ENCODE data around the gene SATB1.
"Not testable (repeated sequence)": the region's sequence is repeated elsewhere in the genome, so short reads cannot be mapped to it uniquely, and the experiment has no call there.

Gene SATB1

DNA sequence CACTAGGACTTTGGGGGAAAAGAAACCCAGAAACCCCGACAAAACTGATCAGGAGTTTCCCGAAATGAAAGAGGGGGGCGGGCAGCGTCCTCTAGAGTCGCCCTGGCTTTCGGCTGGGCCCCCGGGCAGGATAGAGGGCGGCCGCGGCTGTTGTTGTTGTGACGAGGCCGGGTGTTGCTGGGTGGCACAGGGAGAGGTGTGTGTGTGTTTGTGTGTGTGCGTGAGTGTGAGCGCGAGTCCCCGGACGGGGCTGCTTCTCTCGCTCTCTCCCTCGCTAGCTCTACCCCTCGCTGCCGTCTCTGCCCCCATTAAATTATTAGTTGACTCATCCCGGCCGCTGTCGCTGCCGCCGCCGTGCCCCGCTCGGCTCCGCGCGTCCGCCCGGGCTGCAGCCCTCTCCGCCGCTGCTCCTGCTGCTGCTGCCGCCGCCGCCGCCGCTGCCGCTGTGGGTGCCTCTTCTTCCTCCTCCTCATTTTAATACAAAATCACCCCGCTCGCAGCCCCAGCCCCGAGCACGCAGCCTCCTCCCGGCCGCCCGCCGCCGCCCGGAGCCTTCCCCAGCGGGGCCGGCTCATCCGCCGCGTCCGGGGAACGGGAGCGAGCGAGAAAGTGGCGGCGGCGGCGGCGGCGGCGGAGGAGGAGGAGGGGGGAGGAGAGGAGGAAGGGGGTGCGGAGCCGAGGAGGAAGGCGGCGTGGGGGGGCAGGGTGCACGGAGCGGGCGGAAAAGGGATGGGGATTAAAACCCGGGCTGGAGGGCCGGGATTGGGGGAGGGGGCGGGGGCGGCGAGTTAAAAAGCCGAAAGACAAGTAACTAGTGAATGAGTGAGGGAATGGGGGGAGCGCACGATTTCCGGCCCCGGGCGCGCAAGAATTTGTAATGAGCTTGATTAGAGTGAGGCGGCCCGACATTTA is at the start of gene SATB1:
TSS of gene SATB1 (minus strand) at position 611 of the 912 bp plus-strand sequence. CDS start 4,372 bp downstream, outside the sequence.
- DNase-seq, result peak; percentile 85
- peak within 1 kb of the TSS; percentile 94 for H3K4me3 Mint-ChIP-seq
- H3K27me3 Mint-ChIP-seq (ENCODE audit: low read depth, poor library complexity), result peaks cover 4% of the 10 kb centered on the region
- H3K27ac Mint-ChIP-seq, result peak within 1 kb of the TSS; percentile 94
- H3K4me1 Mint-ChIP-seq, result peaks cover 47% of the 10 kb centered on the region
- TF ChIP-seq, protein P1, sequence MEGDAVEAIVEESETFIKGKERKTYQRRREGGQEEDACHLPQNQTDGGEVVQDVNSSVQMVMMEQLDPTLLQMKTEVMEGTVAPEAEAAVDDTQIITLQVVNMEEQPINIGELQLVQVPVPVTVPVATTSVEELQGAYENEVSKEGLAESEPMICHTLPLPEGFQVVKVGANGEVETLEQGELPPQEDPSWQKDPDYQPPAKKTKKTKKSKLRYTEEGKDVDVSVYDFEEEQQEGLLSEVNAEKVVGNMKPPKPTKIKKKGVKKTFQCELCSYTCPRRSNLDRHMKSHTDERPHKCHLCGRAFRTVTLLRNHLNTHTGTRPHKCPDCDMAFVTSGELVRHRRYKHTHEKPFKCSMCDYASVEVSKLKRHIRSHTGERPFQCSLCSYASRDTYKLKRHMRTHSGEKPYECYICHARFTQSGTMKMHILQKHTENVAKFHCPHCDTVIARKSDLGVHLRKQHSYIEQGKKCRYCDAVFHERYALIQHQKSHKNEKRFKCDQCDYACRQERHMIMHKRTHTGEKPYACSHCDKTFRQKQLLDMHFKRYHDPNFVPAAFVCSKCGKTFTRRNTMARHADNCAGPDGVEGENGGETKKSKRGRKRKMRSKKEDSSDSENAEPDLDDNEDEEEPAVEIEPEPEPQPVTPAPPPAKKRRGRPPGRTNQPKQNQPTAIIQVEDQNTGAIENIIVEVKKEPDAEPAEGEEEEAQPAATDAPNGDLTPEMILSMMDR (IDR thresholded peaks at IDR 0.05), result no peak
- H3K36me3 Mint-ChIP-seq (ENCODE audit: low read depth), result peaks cover 11% of the 10 kb centered on the region
- H3K9me3 Mint-ChIP-seq, result no peaks in the 10 kb centered on the region

DNA sequence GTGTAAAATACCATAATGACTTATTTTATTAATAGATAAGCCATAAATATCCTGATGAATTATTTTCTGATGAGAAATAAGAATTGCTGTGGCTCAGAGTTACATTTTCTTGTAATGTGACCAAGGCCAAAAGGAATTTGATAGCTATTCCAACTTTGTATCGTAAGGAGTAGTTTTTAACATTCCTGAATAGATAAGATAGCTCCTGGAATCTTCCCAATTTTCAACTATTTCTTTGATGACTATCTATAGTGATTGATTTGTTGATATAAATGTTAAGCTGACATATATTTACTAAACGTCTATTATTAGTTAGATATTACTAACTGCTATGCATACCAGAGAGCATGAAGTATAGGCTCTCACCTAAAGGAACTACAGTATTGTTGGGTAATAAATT is 49.1 kb upstream of the SATB1 start:
- H3K9me3 Mint-ChIP-seq, result no peaks in the 10 kb centered on the region
- no peak overlapping the region for H3K4me3 Mint-ChIP-seq
- no peak overlapping the region for H3K27ac Mint-ChIP-seq
- H3K36me3 Mint-ChIP-seq (ENCODE audit: low read depth), result peaks cover 1% of the 10 kb centered on the region
- peaks cover 4% of the 10 kb centered on the region for H3K27me3 Mint-ChIP-seq (ENCODE audit: low read depth, poor library complexity)
- no peak for DNase-seq
- TF ChIP-seq, protein P1 (IDR thresholded peaks at IDR 0.05), result no peak
- peaks cover 5% of the 10 kb centered on the region for H3K4me1 Mint-ChIP-seq

DNA sequence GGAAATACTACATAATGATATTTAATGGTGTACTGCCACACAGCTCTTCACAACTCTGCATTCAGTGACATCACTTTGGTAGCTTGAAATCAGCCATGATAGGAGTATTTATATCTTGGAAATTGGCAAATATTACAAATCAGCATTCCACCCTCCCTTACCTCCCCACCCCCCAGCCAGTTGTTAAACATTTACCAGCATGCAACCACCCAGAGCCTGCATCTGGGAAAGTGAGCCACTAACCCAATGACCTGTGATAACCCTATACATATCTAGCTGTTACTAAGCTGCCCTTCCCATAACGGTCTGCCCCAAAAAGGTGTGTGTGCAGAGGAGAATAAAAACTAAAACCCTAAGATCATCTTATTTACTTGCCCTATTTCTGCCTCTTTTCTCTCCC is 44.6 kb upstream of the SATB1 start:
- no peak overlapping the region for H3K4me3 Mint-ChIP-seq
- H3K27me3 Mint-ChIP-seq (ENCODE audit: low read depth, poor library complexity), result peaks cover 4% of the 10 kb centered on the region
- no peak overlapping the region for H3K27ac Mint-ChIP-seq
- H3K9me3 Mint-ChIP-seq, result no peaks in the 10 kb centered on the region
- H3K36me3 Mint-ChIP-seq (ENCODE audit: low read depth), result peaks cover 11% of the 10 kb centered on the region
- TF ChIP-seq, protein P1 (IDR thresholded peaks at IDR 0.05), result no peak
- peaks cover 5% of the 10 kb centered on the region for H3K4me1 Mint-ChIP-seq
- no peak for DNase-seq

DNA sequence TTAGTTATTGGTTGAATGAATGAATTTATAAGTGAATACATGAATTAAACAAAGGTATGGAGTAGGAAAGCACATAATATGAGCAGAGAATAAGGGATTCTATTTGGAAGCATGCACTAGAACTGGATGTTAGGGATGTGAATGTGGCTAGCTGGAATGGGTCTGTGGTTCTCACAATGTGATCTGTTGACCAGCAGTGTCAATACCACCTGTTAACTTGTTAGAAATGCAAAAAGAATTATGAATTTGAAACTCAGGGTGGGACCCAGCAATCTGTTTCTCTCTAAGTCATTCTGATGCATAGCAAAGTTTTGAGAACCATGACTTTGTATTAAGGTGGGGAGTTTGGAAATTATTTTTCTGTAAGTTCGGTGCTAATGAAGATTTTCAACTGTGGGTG is 41.0 kb upstream of the SATB1 start:
- Mint-ChIP-seq H3K27me3 (ENCODE audit: low read depth, poor library complexity) (peaks cover 2% of the 10 kb centered on the region), H3K27ac (no peak overlapping the region), H3K4me1 (peaks cover 5% of the 10 kb centered on the region)

DNA sequence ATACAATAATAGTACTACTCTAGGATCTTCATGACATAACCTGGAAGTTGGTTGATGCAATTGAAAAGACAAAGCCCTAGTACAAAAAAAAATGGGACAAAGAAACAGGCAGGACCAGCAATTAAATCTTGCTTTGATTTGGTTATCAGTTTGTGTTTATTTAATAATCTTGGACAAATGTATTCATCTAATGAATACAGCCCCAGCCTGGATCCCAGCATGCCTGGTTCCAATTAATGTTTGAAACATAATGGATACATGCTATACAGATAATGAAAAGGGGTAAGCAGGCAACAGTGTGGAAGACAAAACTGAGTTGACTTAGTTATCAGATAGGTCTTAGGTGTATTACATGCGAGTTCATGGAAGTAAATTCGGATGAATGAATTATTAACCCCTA is 29.6 kb upstream of the SATB1 start:
- Mint-ChIP-seq H3K4me1 (no peaks in the 10 kb centered on the region), H3K27ac (no peak overlapping the region), H3K36me3 (ENCODE audit: low read depth) (peaks cover 25% of the 10 kb centered on the region), H3K9me3 (peaks cover 16% of the 10 kb centered on the region), H3K27me3 (ENCODE audit: low read depth, poor library complexity) (no peaks in the 10 kb centered on the region), H3K4me3 (no peak overlapping the region)
- no peak for DNase-seq
- TF ChIP-seq, protein P1 (IDR thresholded peaks at IDR 0.05), result no peak

More for the DNA sequence above, 41.0 kb upstream of the SATB1 start:
- H3K36me3 Mint-ChIP-seq (ENCODE audit: low read depth), result peaks cover 15% of the 10 kb centered on the region
- DNase-seq, result no peak
- no peak overlapping the region for H3K4me3 Mint-ChIP-seq
- H3K9me3 Mint-ChIP-seq, result peaks cover 5% of the 10 kb centered on the region
- TF ChIP-seq, protein P1 (IDR thresholded peaks at IDR 0.05), result no peak

DNA sequence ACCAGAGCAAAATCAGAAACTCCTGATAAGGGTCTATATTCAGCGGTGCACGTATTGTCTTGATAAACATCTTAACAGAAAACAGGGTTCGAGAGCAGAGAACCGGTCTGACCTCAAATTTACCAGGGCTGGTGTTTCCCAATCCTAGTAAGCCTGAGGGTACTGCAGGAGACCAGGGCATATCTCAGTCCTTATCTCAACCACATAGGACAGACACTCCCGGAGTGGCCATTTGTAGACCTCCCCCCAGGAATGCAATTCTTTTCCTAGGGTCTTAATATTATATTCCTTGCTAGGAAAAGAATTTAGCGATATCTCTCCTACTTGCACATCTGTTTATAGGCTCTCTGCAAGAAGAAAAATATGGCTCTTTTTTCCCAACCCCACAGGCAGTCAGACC is 24.5 kb upstream of the SATB1 start:
- Mint-ChIP-seq H3K27me3 (ENCODE audit: low read depth, poor library complexity) (peaks cover 21% of the 10 kb centered on the region), H3K4me1 (peaks cover 18% of the 10 kb centered on the region), H3K36me3 (ENCODE audit: low read depth) (peaks cover 33% of the 10 kb centered on the region), H3K9me3 (peaks cover 31% of the 10 kb centered on the region)
- not testable (repeated sequence) for DNase-seq, H3K4me3 Mint-ChIP-seq, H3K27ac Mint-ChIP-seq
